B cell (primary cell): Measurements from ENCODE around the gene SSX2IP. TPM values are rescaled to one million over a fixed set of nuclear protein-coding genes. Genes with fewer than 3 reads are reported as not detected.

Experiments
- ATAC-seq: fragments of 200-7000 bp; cut with Tn5 transposase; one replicate; pipeline ENCODE4 v1.10.0; 2021; ENCODE audit warnings: low read depth, mild to moderate bottlenecking, moderate number of reproducible peaks, moderate library complexity
- CTCF ChIA-PET: fragments of 350-600 bp; sonication (Branson Sonifier 250); formaldehyde crosslinking; loops from one replicate; lab custom pipeline; 2021; ENCODE audit warnings: antibody characterized with exemption, inconsistent platforms; lab: Charles Lee
- POLR2A ChIA-PET: fragments of 350-600 bp; sonication (Branson Sonifier 250); formaldehyde crosslinking; loops from one replicate; lab custom pipeline; 2021; ENCODE audit warnings: antibody characterized with exemption; lab: Charles Lee
- DNase-seq: peaks from one replicate; pipeline ENCODE4 v3.0.0; 2013
- H2AFZ ChIP-seq: 2 replicates; pipeline ENCODE4 v1.6.1; 2012; ENCODE audit warnings: mild to moderate bottlenecking, low read depth, low read length; ENCODE audit not compliant: insufficient read depth, poor library complexity, severe bottlenecking
- H3K27ac ChIP-seq, 2 donors: 1 replicate in 1 of 2; 2 replicates in 1 of 2; pipeline ENCODE4 v1.5.1; 2012 to 2013; ENCODE audit warnings: low read length in 2 of 2, mild to moderate bottlenecking in 2 of 2, moderate library complexity in 1 of 2
- H3K27me3 ChIP-seq, 4 experiments: fragments of 200-600 bp in 1 of 4; sonication (generic) in 1 of 4; replicated peaks in 1 of 4; 1 replicate in 2 of 4; 2 replicates in 2 of 4; pipeline versions ENCODE4 v1.6.1 to v1.7.0; 2013 to 2016; ENCODE audit warnings: low read length in 3 of 4, mild to moderate bottlenecking in 2 of 4, mixed read lengths in 1 of 4, moderate library complexity in 1 of 4; ENCODE audit not compliant: insufficient read depth in 4 of 4, control insufficient read depth in 3 of 4; ENCODE audit errors: control extremely low read depth in 1 of 4
- H3K36me3 ChIP-seq, 2 experiments: replicated peaks in 1 of 2; 1 replicate in 1 of 2; 2 replicates in 1 of 2; pipeline versions ENCODE4 v1.6.1 to v1.7.1; 2013; ENCODE audit warnings: low read length in 1 of 2; ENCODE audit not compliant: insufficient read depth in 2 of 2, control insufficient read depth in 1 of 2; ENCODE audit errors: control extremely low read depth in 1 of 2, extremely low read depth in 1 of 2
- H3K4me1 ChIP-seq, 2 donors: fragments of 200-600 bp in 1 of 2; sonication (generic) in 1 of 2; 1 replicate in 1 of 2; 2 replicates in 1 of 2; pipeline versions ENCODE4 v1.5.1 to v1.6.1; 2013 to 2017; ENCODE audit warnings: low read length in 2 of 2; ENCODE audit not compliant: control insufficient read depth in 2 of 2, insufficient read depth in 2 of 2
- H3K4me2 ChIP-seq: replicated peaks from 2 replicates; pipeline ENCODE3; 2012; ENCODE audit warnings: mild to moderate bottlenecking, low read depth, low read length; ENCODE audit not compliant: poor library complexity, severe bottlenecking
- H3K4me3 ChIP-seq, 5 experiments: fragments of 200-600 bp in 1 of 5; sonication (generic) in 1 of 5; 1 replicate in 3 of 5; 2 replicates in 2 of 5; pipeline versions ENCODE4 v1.5.1 to v1.7.0; 2011 to 2016; ENCODE audit warnings: low read length in 4 of 5, mild to moderate bottlenecking in 4 of 5, low read depth in 2 of 5, control low read depth in 1 of 5, moderate library complexity in 1 of 5; ENCODE audit not compliant: insufficient read depth in 1 of 5; ENCODE audit errors: control extremely low read depth in 1 of 5, extremely low read depth in 1 of 5
- H3K79me2 ChIP-seq: fragments of 200-600 bp; sonication (generic); one replicate; pipeline ENCODE4 v1.6.0; 2016; ENCODE audit warnings: low read length; ENCODE audit not compliant: control insufficient read depth, insufficient read depth
- H3K9ac ChIP-seq: fragments of 200-600 bp; sonication (generic); 2 replicates; pipeline ENCODE4 v1.6.1; 2017; ENCODE audit warnings: mild to moderate bottlenecking, low read length, moderate library complexity
- H3K9me3 ChIP-seq, 3 donors: one replicate each; pipeline versions ENCODE4 v1.6.1 to v1.7.1; 2013; ENCODE audit warnings: low read length in 2 of 3; ENCODE audit not compliant: control insufficient read depth in 2 of 3, insufficient read depth in 1 of 3; ENCODE audit errors: control extremely low read depth in 1 of 3
- H4K20me1 ChIP-seq: 2 replicates; pipeline ENCODE4 v1.6.0; 2012; ENCODE audit warnings: mild to moderate bottlenecking, low read length; ENCODE audit not compliant: insufficient read depth, control insufficient read depth, poor library complexity, severe bottlenecking
- H3K27ac Mint-ChIP-seq: one replicate; pipeline ENCODE4 v1.8.0; 2021; ENCODE audit warnings: mixed read lengths
- H3K27me3 Mint-ChIP-seq: one replicate; pipeline ENCODE4 v1.8.0; 2021; ENCODE audit warnings: mixed read lengths
- H3K4me1 Mint-ChIP-seq: one replicate; pipeline ENCODE4 v1.8.0; 2021; ENCODE audit warnings: mixed read lengths
- H3K4me3 Mint-ChIP-seq: one replicate; pipeline ENCODE4 v1.8.0; 2021; ENCODE audit warnings: mixed read lengths
- H3K9me3 Mint-ChIP-seq: one replicate; pipeline ENCODE4 v1.8.0; 2022; ENCODE audit warnings: mixed read lengths; ENCODE audit not compliant: insufficient read depth
- EZH2 ChIP-seq: IDR thresholded peaks from 2 replicates; pipeline ENCODE4 v1.6.1; 2012; ENCODE audit warnings: borderline replicate concordance, low read depth, mild to moderate bottlenecking, moderate library complexity, low read length; ENCODE audit not compliant: insufficient read depth, poor library complexity, severe bottlenecking
- WGBS: methylation state at CpG from one replicate; pipeline ENCODE4 v1.1.5; 2013; ENCODE audit warnings: missing lambda C conversion rate; ENCODE audit not compliant: insufficient coverage; 5-methylcytosine and 5-hydroxymethylcytosine counted together
- intact Hi-C: fragments of 100-400 bp; cut with micrococcal nuclease; formaldehyde crosslinking; loops from one replicate; pipeline ENCODE4 v1.10.0; 2022
- polyA plus RNA-seq: library from polyadenylated mRNA; depleted of rRNA; stranded (reverse); fragments of >200 nt; gene quantifications from 2 replicates; pipeline ENCODE4 v1.2.3, GENCODE V29; 2012
- total RNA-seq, 2 donors: library from RNA; stranded (reverse); fragments of 120-200 nt in 1 of 2; gene quantifications; 1 replicate in 1 of 2; 2 replicates in 1 of 2; pipeline versions ENCODE4 v1.2.3 to v1.2.4, GENCODE V29; 2013 to 2022
- TF ChIP-seq, protein P1 (sequence below): fragments of 200-600 bp; IDR thresholded peaks from one replicate; pipeline ENCODE4 v1.8.0; 2022; ENCODE audit warnings: antibody characterized with exemption, mild to moderate bottlenecking

SSX2IP gene
- total and polyA plus RNA-seq, 2 donors (not counting 1 experiment from before 2014, with no cell fraction given), result 0.95 to 10.3 TPM

GRCh38 chr1:84693785-84694184 is 3.5 kb upstream of the SSX2IP start:
- Histone ChIP-seq H3K4me2 (no peak overlapping the region), H3K27me3 (no peaks in the 10 kb centered on the region), H4K20me1 (no peaks in the 10 kb centered on the region), H2AFZ (peak overlapping the region; percentile 87), H3K36me3 (no peaks in the 10 kb centered on the region), H3K79me2 (no peaks in the 10 kb centered on the region), H3K9me3 (no peaks in the 10 kb centered on the region), H3K4me1 (peaks cover 12 to 24% of the 10 kb centered on the region in 2 donors), H3K27ac (no peak overlapping the region), H3K4me3 (no peak overlapping the region), H3K9ac (no peak overlapping the region)
- ChIA-PET CTCF (interaction anchor here (1.0 to 1.4 kb wide), 3 partner anchors 60 to 553 kb away, joined by 3 to 4 read pairs (median 3); no protein-coding TSS in a partner anchor), POLR2A (no interaction called here)
- H3K4me3 Mint-ChIP-seq, result peak overlapping the region; percentile 18
- DNase-seq (no peak), ATAC-seq (no peak)
- H3K27me3 Mint-ChIP-seq, result no peaks in the 10 kb centered on the region
- H3K9me3 Mint-ChIP-seq, result no peaks in the 10 kb centered on the region
- TF ChIP-seq, protein P1, sequence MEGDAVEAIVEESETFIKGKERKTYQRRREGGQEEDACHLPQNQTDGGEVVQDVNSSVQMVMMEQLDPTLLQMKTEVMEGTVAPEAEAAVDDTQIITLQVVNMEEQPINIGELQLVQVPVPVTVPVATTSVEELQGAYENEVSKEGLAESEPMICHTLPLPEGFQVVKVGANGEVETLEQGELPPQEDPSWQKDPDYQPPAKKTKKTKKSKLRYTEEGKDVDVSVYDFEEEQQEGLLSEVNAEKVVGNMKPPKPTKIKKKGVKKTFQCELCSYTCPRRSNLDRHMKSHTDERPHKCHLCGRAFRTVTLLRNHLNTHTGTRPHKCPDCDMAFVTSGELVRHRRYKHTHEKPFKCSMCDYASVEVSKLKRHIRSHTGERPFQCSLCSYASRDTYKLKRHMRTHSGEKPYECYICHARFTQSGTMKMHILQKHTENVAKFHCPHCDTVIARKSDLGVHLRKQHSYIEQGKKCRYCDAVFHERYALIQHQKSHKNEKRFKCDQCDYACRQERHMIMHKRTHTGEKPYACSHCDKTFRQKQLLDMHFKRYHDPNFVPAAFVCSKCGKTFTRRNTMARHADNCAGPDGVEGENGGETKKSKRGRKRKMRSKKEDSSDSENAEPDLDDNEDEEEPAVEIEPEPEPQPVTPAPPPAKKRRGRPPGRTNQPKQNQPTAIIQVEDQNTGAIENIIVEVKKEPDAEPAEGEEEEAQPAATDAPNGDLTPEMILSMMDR, result no peak
- no peak for TF ChIP-seq EZH2
- H3K27ac Mint-ChIP-seq, result no peak overlapping the region
- peaks cover 25% of the 10 kb centered on the region for H3K4me1 Mint-ChIP-seq
- intact Hi-C loops, result loop anchor here (2.0 to 5.0 kb wide), 3 partner anchors 251 to 1014 kb away; partner anchors contain the start of genes MCOLN2 and ZNHIT6
- WGBS, result 100% methylated on average over 1 of the region's 1 CpG

DNA sequence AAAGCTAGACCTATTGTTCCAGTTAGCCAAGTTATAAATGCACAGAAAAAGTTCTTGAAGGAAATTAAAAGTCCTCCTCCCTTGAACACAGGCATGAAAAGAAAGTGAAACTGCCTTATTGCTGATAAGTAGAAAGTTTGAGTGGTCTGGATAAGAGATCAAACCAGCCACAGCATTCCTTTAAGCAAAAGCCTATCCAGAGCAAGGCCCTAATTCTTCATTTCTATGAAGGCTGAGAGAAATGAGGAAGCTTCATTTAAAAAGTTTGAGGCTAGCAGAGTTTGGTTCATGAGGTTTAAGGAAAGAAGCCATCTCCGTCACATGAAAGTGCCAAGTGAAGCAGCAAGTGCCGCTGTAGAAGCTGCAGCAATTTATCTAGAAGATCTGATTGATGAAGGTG is 2.7 kb upstream of the SSX2IP start:
- Mint-ChIP-seq H3K27ac (peak overlapping the region; percentile 89), H3K9me3 (no peaks in the 10 kb centered on the region), H3K27me3 (no peaks in the 10 kb centered on the region), H3K4me3 (peak overlapping the region; percentile 82), H3K4me1 (peaks cover 27% of the 10 kb centered on the region)
- POLR2A ChIA-PET, result no interaction called here
- no peaks in the 10 kb centered on the region for H3K27me3 ChIP-seq
- H3K27ac ChIP-seq, result peak overlapping the region; percentile 31 to 71
- DNase-seq, result peak; percentile 43
- H3K36me3 ChIP-seq, result no peaks in the 10 kb centered on the region
- no peak for TF ChIP-seq EZH2
- TF ChIP-seq, protein P1, result no peak
- CTCF ChIA-PET, result interaction anchor here (1.0 to 1.4 kb wide), 5 partner anchors 32 to 552 kb away, joined by 3 to 4 read pairs (median 3); no protein-coding TSS in a partner anchor
- no peaks in the 10 kb centered on the region for H3K79me2 ChIP-seq
- no peaks in the 10 kb centered on the region for H3K9me3 ChIP-seq
- H4K20me1 ChIP-seq, result no peaks in the 10 kb centered on the region
- ATAC-seq, result no peak
- no CpG with 5 or more reads among the region's 2 CpGs for WGBS
- peaks cover 12 to 24% of the 10 kb centered on the region in 2 donors for H3K4me1 ChIP-seq
- peak overlapping the region; percentile 72 for H3K4me2 ChIP-seq
- H3K4me3 ChIP-seq, result peak overlapping the region; percentile 4 to 65 (median 46)
- peak overlapping the region; percentile 59 for H3K9ac ChIP-seq
- intact Hi-C loops, result loop anchor here (2.0 to 5.0 kb wide), 3 partner anchors 252 to 1014 kb away; partner anchors contain the start of genes MCOLN2 and ZNHIT6
- H2AFZ ChIP-seq, result peak overlapping the region; percentile 87
